ENCODE data around the gene ASS1.

DNA sequence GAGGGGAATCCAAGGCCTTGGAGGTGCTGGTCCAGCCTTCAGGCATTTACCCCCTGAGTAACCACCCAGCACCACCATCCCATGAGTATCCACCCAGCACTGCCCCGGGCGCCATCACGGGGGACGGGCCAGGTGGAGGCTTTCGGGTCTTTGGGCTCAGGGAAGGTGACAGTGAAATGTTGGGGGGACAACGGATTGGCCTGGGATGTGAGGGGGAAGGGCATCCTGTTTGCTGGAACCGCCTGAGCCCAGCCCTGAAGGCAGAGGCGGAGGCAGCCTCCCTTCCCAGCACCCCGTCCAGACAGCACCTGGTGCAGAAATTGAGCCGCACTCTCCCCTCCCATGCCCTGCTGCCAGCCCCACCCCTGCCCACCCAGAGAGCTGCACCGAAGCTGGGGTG, 17.0 kb downstream of the ASS1 start:
- TF ChIP-seq, protein P1, sequence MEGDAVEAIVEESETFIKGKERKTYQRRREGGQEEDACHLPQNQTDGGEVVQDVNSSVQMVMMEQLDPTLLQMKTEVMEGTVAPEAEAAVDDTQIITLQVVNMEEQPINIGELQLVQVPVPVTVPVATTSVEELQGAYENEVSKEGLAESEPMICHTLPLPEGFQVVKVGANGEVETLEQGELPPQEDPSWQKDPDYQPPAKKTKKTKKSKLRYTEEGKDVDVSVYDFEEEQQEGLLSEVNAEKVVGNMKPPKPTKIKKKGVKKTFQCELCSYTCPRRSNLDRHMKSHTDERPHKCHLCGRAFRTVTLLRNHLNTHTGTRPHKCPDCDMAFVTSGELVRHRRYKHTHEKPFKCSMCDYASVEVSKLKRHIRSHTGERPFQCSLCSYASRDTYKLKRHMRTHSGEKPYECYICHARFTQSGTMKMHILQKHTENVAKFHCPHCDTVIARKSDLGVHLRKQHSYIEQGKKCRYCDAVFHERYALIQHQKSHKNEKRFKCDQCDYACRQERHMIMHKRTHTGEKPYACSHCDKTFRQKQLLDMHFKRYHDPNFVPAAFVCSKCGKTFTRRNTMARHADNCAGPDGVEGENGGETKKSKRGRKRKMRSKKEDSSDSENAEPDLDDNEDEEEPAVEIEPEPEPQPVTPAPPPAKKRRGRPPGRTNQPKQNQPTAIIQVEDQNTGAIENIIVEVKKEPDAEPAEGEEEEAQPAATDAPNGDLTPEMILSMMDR (IDR thresholded peaks at IDR 0.05; ENCODE audit: insufficient read depth, low read depth, low read length), result no peak
- TF ChIP-seq EZH2 (IDR thresholded peaks at IDR 0.05; ENCODE audit: insufficient read depth, low read length), result no peak

All from astrocyte (in vitro differentiated cells and primary cell).